Keratinocyte (primary cell): ENCODE results near the gene STK32C. TPM values are rescaled to one million over a fixed set of nuclear protein-coding genes. Genes with fewer than 3 reads are reported as not detected.

Experiments used
- DNase-seq: peaks from one replicate; pipeline ENCODE4 v3.0.0-alpha.2; 2011; ENCODE audit warnings: low read depth, missing footprints, low spot score
- FAIRE-seq: peaks from 2 replicates; lab custom pipeline; 2011; peaks lifted over from hg19 to GRCh38; lab: Jason Lieb, UNC
- H2AFZ ChIP-seq: 2 replicates; pipeline ENCODE4 v1.6.0; 2012; ENCODE audit warnings: low read length, control low read depth, inconsistent platforms; ENCODE audit not compliant: control insufficient read depth
- H3K27ac ChIP-seq: 2 replicates; pipeline ENCODE4 v1.5.1; 2011; ENCODE audit warnings: low read length; ENCODE audit not compliant: control insufficient read depth, insufficient read depth
- H3K27me3 ChIP-seq: 3 replicates; pipeline ENCODE4 v1.6.0; 2011; ENCODE audit warnings: low read length; ENCODE audit not compliant: control insufficient read depth, insufficient read depth; ENCODE audit errors: extremely low read depth
- H3K36me3 ChIP-seq, 2 experiments: 2 replicates in 1 of 2; 3 replicates in 1 of 2; pipeline ENCODE4 v1.5.1; 2011; ENCODE audit warnings: low read length in 2 of 2, mild to moderate bottlenecking in 1 of 2; ENCODE audit not compliant: control insufficient read depth in 2 of 2, insufficient read depth in 2 of 2; ENCODE audit errors: extremely low read depth in 1 of 2
- H3K4me1 ChIP-seq: 3 replicates; pipeline ENCODE4 v1.5.1; 2011; ENCODE audit warnings: low read length; ENCODE audit not compliant: control insufficient read depth, insufficient read depth; ENCODE audit errors: extremely low read depth
- H3K4me2 ChIP-seq: 3 replicates; pipeline ENCODE4 v1.6.0; 2011; ENCODE audit warnings: low read depth, low read length; ENCODE audit not compliant: control insufficient read depth, insufficient read depth; ENCODE audit errors: extremely low read depth
- H3K4me3 ChIP-seq, 3 experiments: fragments of 200-600 bp in 1 of 3; sonication (generic) in 1 of 3; 2 replicates in 2 of 3; 3 replicates in 1 of 3; pipeline ENCODE4 v1.5.1; 2011 to 2016; ENCODE audit warnings: low read length in 3 of 3, mild to moderate bottlenecking in 3 of 3, control low read depth in 2 of 3, inconsistent platforms in 1 of 3, low read depth in 1 of 3, mixed read lengths in 1 of 3, mixed run types in 1 of 3, moderate library complexity in 1 of 3; ENCODE audit not compliant: control insufficient read depth in 2 of 3, insufficient read depth in 2 of 3; ENCODE audit errors: extremely low read depth in 1 of 3
- H3K79me2 ChIP-seq: 2 replicates; pipeline ENCODE4 v1.6.0; 2012; ENCODE audit warnings: low read length; ENCODE audit not compliant: control insufficient read depth, insufficient read depth
- H3K9ac ChIP-seq: 3 replicates; pipeline ENCODE4 v1.6.0; 2011; ENCODE audit warnings: low read length; ENCODE audit not compliant: control insufficient read depth, insufficient read depth; ENCODE audit errors: extremely low read depth
- H3K9me1 ChIP-seq: 3 replicates; pipeline ENCODE4 v1.6.0; 2011; ENCODE audit warnings: low read length; ENCODE audit not compliant: control insufficient read depth, insufficient read depth; ENCODE audit errors: extremely low read depth
- H3K9me3 ChIP-seq: 2 replicates; pipeline ENCODE4 v1.5.1; 2012; ENCODE audit warnings: low read depth, low read length; ENCODE audit not compliant: control insufficient read depth
- H4K20me1 ChIP-seq: 3 replicates; pipeline ENCODE4 v1.6.0; 2011; ENCODE audit warnings: low read length; ENCODE audit not compliant: control insufficient read depth, insufficient read depth; ENCODE audit errors: extremely low read depth
- EZH2 ChIP-seq: IDR thresholded peaks from one replicate; pipeline ENCODE4 v1.6.1; 2012; ENCODE audit warnings: inconsistent platforms, mild to moderate bottlenecking, low read length, moderate library complexity
- dilution Hi-C: fragments of 300-500 bp; cut with MboI; formaldehyde crosslinking; loops from one replicate; pipeline ENCODE4 v1.7.0; 2020; ENCODE audit warnings: low sequenced_read_pairs; ENCODE audit not compliant: extremely low pct_ligation_motif_present
- polyA plus RNA-seq, 5 experiments: library from polyadenylated mRNA; depleted of rRNA in 3 of 5; stranded (reverse) in 3 of 5; stranded (forward) in 1 of 5; unstranded in 1 of 5; fragments of >200 nt; gene quantifications; 1 replicate in 1 of 5; 2 replicates in 3 of 5; 3 replicates in 1 of 5; pipeline versions ENCODE4 v1.2.1 to v1.2.3, GENCODE V29; 2011 to 2012; ENCODE audit warnings: missing spikeins in 2 of 5, low read depth in 1 of 5, low replicate concordance in 1 of 5
- TF ChIP-seq, protein P1 (sequence below), 3 experiments: IDR thresholded peaks in 1 of 3; conservative IDR thresholded peaks in 1 of 3; optimal IDR thresholded peaks in 1 of 3; 2 replicates in 2 of 3; 3 replicates in 1 of 3; pipeline versions ENCODE3 to v1.5.1; 2011; ENCODE audit warnings: low read length in 3 of 3, mild to moderate bottlenecking in 3 of 3, moderate library complexity in 2 of 3, control low read depth in 1 of 3, inconsistent platforms in 1 of 3; ENCODE audit not compliant: insufficient read depth in 2 of 3; ENCODE audit errors: extremely low read depth in 1 of 3

STK32C gene
- polyA plus RNA-seq, 1 donor (not counting 4 experiments of a cell fraction or from before 2014, with no cell fraction given) = 4.1 TPM

DNA sequence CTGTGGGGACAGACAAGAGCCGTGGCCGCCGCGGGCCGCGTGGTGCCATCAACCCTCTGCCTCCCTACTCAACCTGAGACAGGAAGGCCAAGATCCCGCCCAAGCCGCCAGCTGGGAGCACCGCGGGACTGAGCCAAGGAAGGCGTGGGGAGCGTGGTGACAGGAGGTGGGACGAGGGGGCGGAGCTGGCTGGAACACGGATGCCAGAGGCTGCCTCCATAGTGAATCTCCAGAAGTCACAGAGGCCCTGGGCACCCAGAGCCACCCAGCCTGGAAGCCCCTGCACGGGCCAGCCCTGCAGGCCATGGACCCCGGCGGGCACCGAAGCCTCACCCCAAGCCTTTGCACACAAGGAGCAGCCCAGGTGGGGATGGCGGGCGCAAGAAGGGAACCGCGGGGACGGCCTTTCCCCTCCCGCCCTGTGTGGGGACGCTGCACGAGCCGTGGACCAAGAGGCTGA lies 139.1 kb downstream of the STK32C start:
- Histone ChIP-seq H3K4me3 (no peak overlapping the region), H3K79me2 (no peaks in the 10 kb centered on the region), H3K27ac (no peak overlapping the region), H3K36me3 (no peaks in the 10 kb centered on the region), H3K9me1 (no peaks in the 10 kb centered on the region), H3K4me1 (no peaks in the 10 kb centered on the region), H3K9ac (no peak overlapping the region), H3K27me3 (peaks cover 18% of the 10 kb centered on the region), H4K20me1 (no peaks in the 10 kb centered on the region), H3K4me2 (no peak overlapping the region), H3K9me3 (peaks cover 2% of the 10 kb centered on the region), H2AFZ (no peak overlapping the region)
- dilution Hi-C loops = no loop called here
- TF ChIP-seq, protein P1, sequence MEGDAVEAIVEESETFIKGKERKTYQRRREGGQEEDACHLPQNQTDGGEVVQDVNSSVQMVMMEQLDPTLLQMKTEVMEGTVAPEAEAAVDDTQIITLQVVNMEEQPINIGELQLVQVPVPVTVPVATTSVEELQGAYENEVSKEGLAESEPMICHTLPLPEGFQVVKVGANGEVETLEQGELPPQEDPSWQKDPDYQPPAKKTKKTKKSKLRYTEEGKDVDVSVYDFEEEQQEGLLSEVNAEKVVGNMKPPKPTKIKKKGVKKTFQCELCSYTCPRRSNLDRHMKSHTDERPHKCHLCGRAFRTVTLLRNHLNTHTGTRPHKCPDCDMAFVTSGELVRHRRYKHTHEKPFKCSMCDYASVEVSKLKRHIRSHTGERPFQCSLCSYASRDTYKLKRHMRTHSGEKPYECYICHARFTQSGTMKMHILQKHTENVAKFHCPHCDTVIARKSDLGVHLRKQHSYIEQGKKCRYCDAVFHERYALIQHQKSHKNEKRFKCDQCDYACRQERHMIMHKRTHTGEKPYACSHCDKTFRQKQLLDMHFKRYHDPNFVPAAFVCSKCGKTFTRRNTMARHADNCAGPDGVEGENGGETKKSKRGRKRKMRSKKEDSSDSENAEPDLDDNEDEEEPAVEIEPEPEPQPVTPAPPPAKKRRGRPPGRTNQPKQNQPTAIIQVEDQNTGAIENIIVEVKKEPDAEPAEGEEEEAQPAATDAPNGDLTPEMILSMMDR (optimal IDR thresholded peaks at IDR 0.05 in 1 of 3, IDR thresholded peaks at IDR 0.05 in 1 of 3, conservative IDR thresholded peaks at IDR 0.05 in 1 of 3; ENCODE audit: extremely low read depth in 1 of 3, insufficient read depth in 2 of 3, low read length in 3 of 3) = no peak
- TF ChIP-seq EZH2 = no peak
- no peak for FAIRE-seq
- DNase-seq = no peak

- DNase-seq (no peak), FAIRE-seq (no peak)
- Histone ChIP-seq H3K4me1 (no peaks in the 10 kb centered on the region), H4K20me1 (no peaks in the 10 kb centered on the region), H3K4me3 (no peak overlapping the region), H3K36me3 (no peaks in the 10 kb centered on the region), H3K9me1 (no peaks in the 10 kb centered on the region), H3K27ac (no peak overlapping the region), H2AFZ (no peak overlapping the region), H3K27me3 (peaks cover 20% of the 10 kb centered on the region), H3K79me2 (no peaks in the 10 kb centered on the region), H3K4me2 (no peak overlapping the region), H3K9me3 (no peaks in the 10 kb centered on the region), H3K9ac (no peak overlapping the region)
- TF ChIP-seq, protein P1 (optimal IDR thresholded peaks at IDR 0.05 in 1 of 3, IDR thresholded peaks at IDR 0.05 in 1 of 3, conservative IDR thresholded peaks at IDR 0.05 in 1 of 3; ENCODE audit: extremely low read depth in 1 of 3, insufficient read depth in 2 of 3, low read length in 3 of 3) = no peak
- TF ChIP-seq EZH2 = no peak
- dilution Hi-C loops = no loop called here
Observed at GRCh38 chr10:132167976-132168375, 139.8 kb downstream of the STK32C start.
